Common myeloid progenitor, CD34-positive (primary cell): Measurements from ENCODE around the gene SORL1.

ENCODE experiments used
- CTCF ChIA-PET: fragments of 350-600 bp; sonication (Branson Sonifier 250); formaldehyde crosslinking; loops from one replicate; lab custom pipeline; 2021; ENCODE audit warnings: antibody characterized with exemption; lab: Charles Lee
- POLR2A ChIA-PET: fragments of 350-600 bp; sonication (Branson Sonifier 250); formaldehyde crosslinking; loops from one replicate; lab custom pipeline; 2021; ENCODE audit warnings: antibody characterized with exemption; lab: Charles Lee
- DNase-seq, 3 donors: peaks; one replicate each; pipeline versions ENCODE4 v3.0.0 to v3.0.0-alpha.2; 2013
- H3K27ac ChIP-seq, 2 experiments: 1 replicate in 1 of 2; 2 replicates in 1 of 2; pipeline ENCODE4 v1.7.0; 2013; ENCODE audit warnings: inconsistent platforms in 2 of 2, low read length in 2 of 2, mild to moderate bottlenecking in 2 of 2, low read depth in 1 of 2, moderate library complexity in 1 of 2; ENCODE audit not compliant: severe bottlenecking in 2 of 2, insufficient read depth in 1 of 2, poor library complexity in 1 of 2
- H3K27me3 ChIP-seq, 5 experiments: replicated peaks in 2 of 5; 1 replicate in 3 of 5; 2 replicates in 2 of 5; pipeline versions ENCODE4 v1.6.1 to v1.7.0; 2013; ENCODE audit warnings: low read length in 4 of 5, mild to moderate bottlenecking in 2 of 5, moderate library complexity in 2 of 5, inconsistent platforms in 1 of 5; ENCODE audit not compliant: insufficient read depth in 5 of 5, control insufficient read depth in 4 of 5
- H3K36me3 ChIP-seq, 4 experiments: 1 replicate in 2 of 4; 2 replicates in 2 of 4; pipeline versions ENCODE4 v1.6.1 to v1.7.0; 2013; ENCODE audit warnings: low read length in 3 of 4, control low read depth in 1 of 4, mild to moderate bottlenecking in 1 of 4; ENCODE audit not compliant: control insufficient read depth in 4 of 4, insufficient read depth in 4 of 4
- H3K4me1 ChIP-seq, 4 experiments: 1 replicate in 3 of 4; 2 replicates in 1 of 4; pipeline versions ENCODE4 v1.6.1 to v1.7.1; 2013; ENCODE audit warnings: low read length in 3 of 4, mild to moderate bottlenecking in 3 of 4, control low read depth in 1 of 4, inconsistent platforms in 1 of 4, moderate library complexity in 1 of 4; ENCODE audit not compliant: control insufficient read depth in 4 of 4, insufficient read depth in 4 of 4; ENCODE audit errors: control extremely low read depth in 1 of 4
- H3K4me3 ChIP-seq, 7 experiments: 1 replicate in 4 of 7; 2 replicates in 3 of 7; pipeline versions ENCODE4 v1.5.1 to v1.7.0; 2013; ENCODE audit warnings: mild to moderate bottlenecking in 7 of 7, low read length in 6 of 7, moderate library complexity in 6 of 7, inconsistent platforms in 2 of 7, low read depth in 2 of 7, control low read depth in 1 of 7; ENCODE audit not compliant: insufficient read depth in 4 of 7, control insufficient read depth in 1 of 7; ENCODE audit errors: extremely low read depth in 1 of 7
- H3K9me3 ChIP-seq, 5 experiments: 1 replicate in 4 of 5; 2 replicates in 1 of 5; pipeline versions ENCODE4 v1.6.1 to v1.7.1; 2013; ENCODE audit warnings: low read length in 4 of 5, mild to moderate bottlenecking in 2 of 5, inconsistent platforms in 1 of 5, low read depth in 1 of 5, moderate library complexity in 1 of 5; ENCODE audit not compliant: control insufficient read depth in 4 of 5, insufficient read depth in 2 of 5; ENCODE audit errors: control extremely low read depth in 1 of 5
- WGBS: methylation state at CpG from one replicate; pipeline ENCODE4 v1.1.5; 2013; ENCODE audit not compliant: insufficient coverage; 5-methylcytosine and 5-hydroxymethylcytosine counted together

SORL1 gene

DNA sequence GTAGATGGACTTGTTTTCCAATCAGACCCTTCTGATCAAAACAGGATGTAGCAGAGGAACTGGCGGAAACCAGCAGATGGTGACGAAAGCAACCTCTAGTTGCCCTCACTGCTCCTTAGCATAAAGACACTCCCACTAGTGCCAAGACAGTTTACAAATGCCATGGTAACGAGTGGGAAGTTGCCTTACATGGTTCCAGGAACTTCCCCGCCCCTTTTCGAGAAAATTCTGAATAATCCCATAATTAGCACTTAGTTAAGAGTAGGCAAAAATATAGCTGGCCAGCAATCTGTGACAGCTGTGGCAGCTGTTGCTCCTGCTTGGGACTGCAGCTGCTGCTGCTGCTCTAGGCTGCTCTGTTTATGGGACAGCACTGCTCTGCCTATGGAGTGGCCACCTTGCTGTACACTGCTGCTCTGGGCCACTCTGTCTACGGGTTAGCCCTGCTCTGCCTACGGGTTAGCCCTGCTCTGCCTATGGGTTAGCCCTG, 33.4 kb upstream of the SORL1 start:
- H3K27me3 ChIP-seq, result no peaks in the 10 kb centered on the region
- H3K4me1 ChIP-seq, result peaks cover 30 to 82% (median 53%) of the 10 kb centered on the region in 4 experiments
- peak; percentile 80 to 94 (median 92) for DNase-seq
- POLR2A ChIA-PET, result no interaction called here
- no peaks in the 10 kb centered on the region for H3K36me3 ChIP-seq
- 83% methylated on average over 5 of the region's 7 CpGs for WGBS
- CTCF ChIA-PET, result interaction anchor here (1.4 to 2.4 kb wide), 3 partner anchors 11 to 60 kb away, joined by 3 to 7 read pairs (median 5); no protein-coding TSS in a partner anchor
- H3K27ac ChIP-seq, result no peak overlapping the region
- no peaks in the 10 kb centered on the region for H3K9me3 ChIP-seq
- H3K4me3 ChIP-seq, result peak overlapping the region in 2 of 7 experiments; percentile 6 to 24

DNA sequence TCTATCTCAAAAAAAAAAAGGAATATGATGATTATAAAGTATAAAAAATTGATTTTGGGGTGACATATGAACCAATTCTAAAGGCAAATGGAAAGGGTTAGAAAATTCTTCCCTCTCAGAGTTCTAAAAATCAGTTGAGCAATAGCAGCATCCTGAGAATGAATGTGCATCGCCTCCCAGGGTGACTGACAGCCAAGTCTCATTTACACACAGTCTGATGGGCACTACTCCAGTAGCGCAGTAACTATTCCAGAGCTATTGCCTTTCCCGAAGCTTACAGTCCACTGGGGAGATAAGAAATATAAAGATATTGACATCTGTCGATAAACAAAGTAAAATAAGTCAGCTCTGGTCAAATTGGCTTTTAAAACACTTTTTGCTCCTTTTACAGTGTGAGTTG, 32.3 kb upstream of the SORL1 start:
- H3K27me3 ChIP-seq, result no peaks in the 10 kb centered on the region
- H3K4me3 ChIP-seq, result no peak overlapping the region
- ChIA-PET POLR2A (no interaction called here), CTCF (interaction anchor here (1.1 to 2.4 kb wide), 4 partner anchors 10 to 61 kb away, joined by 3 to 7 read pairs (median 4); no protein-coding TSS in a partner anchor)
- peaks cover 30 to 75% (median 48%) of the 10 kb centered on the region in 4 experiments for H3K4me1 ChIP-seq
- no peak overlapping the region for H3K27ac ChIP-seq
- no peaks in the 10 kb centered on the region for H3K36me3 ChIP-seq
- no peaks in the 10 kb centered on the region for H3K9me3 ChIP-seq
- DNase-seq, result no peak
- WGBS, result 100% methylated on average over 4 of the region's 4 CpGs

DNA sequence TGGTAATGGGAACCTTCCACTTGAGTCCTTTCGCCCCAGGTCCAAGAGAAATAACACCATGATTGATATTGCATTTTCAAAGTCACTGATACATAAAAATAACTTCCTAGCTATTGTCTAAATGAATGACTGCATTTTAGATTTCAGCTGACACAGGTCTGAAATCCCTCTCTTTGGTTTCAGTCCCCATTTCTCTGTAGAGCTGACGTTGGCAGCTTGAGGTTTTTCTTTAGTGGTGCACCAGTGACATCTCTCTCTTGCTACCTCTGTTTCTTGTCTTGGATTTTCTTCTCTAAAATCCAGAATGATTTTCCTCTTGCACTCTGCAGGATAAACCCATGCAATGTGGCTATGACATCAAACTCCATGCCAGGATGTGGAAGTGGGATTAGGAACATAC, 31.7 kb upstream of the SORL1 start:
- H3K27me3 ChIP-seq, result no peaks in the 10 kb centered on the region
- H3K4me1 ChIP-seq, result peaks cover 30 to 70% (median 45%) of the 10 kb centered on the region in 4 experiments
- 90% methylated on average over 1 of the region's 2 CpGs for WGBS
- ChIA-PET CTCF (interaction anchor here (1.1 to 2.4 kb wide), 5 partner anchors 9 to 101 kb away, joined by 3 to 7 read pairs (median 3); no protein-coding TSS in a partner anchor), POLR2A (interaction anchor here (1.1 kb wide), 1 partner anchor 162 kb away, joined by 3 read pairs; no protein-coding TSS in a partner anchor)
- H3K9me3 ChIP-seq, result no peaks in the 10 kb centered on the region
- H3K27ac ChIP-seq, result no peak overlapping the region
- H3K4me3 ChIP-seq, result no peak overlapping the region
- no peak for DNase-seq
- no peaks in the 10 kb centered on the region for H3K36me3 ChIP-seq

DNA sequence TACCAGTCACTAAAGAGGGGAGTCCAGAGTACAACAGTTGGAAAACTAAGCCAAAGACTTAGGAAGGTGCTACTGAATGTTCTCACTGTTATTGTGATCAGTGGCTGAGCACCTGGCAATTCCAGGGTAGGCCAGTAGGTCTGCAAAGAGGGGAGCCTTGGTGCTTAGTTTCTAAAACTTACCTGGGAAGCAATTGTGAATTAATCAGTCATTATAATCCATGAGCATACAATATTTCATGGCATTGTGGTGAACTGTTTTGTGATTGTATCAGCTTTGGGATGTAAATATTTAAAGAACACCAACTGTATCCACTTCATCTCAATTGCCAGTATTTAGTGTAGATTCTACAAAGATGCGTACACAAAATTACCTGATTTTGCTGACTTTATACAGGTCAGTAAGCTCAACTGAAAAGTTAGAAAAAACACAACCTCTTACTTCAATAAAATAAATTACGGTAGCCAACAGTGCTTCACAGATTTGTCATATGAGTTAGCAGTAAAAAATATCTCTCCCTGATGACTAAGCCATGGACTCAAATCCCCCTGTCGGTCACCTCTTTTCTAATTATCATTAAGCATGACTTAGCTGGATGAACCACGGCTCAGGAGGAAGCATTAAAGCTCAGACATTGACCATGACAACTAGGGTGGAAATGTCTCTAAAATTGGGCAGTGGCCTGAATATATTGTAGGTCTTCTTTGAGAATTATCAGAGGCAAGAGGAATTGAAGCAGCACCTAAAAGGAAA, 30.8 kb upstream of the SORL1 start:
- ChIA-PET CTCF (interaction anchor here (1.1 to 2.4 kb wide), 5 partner anchors 8 to 101 kb away, joined by 3 to 7 read pairs (median 3); no protein-coding TSS in a partner anchor), POLR2A (interaction anchor here (0.5 to 1.1 kb wide), 2 partner anchors 161 to 173 kb away, joined by 3 read pairs; no protein-coding TSS in a partner anchor)
- Histone ChIP-seq H3K27me3 (no peaks in the 10 kb centered on the region), H3K27ac (no peak overlapping the region), H3K4me3 (no peak overlapping the region), H3K36me3 (no peaks in the 10 kb centered on the region), H3K4me1 (peaks cover 25 to 61% (median 40%) of the 10 kb centered on the region in 4 experiments), H3K9me3 (no peaks in the 10 kb centered on the region)
- 86% methylated on average over 4 of the region's 4 CpGs for whole genome bisulfite sequencing
- DNase-seq, result peak in 2 of 3 donors; percentile 61 to 68

DNA sequence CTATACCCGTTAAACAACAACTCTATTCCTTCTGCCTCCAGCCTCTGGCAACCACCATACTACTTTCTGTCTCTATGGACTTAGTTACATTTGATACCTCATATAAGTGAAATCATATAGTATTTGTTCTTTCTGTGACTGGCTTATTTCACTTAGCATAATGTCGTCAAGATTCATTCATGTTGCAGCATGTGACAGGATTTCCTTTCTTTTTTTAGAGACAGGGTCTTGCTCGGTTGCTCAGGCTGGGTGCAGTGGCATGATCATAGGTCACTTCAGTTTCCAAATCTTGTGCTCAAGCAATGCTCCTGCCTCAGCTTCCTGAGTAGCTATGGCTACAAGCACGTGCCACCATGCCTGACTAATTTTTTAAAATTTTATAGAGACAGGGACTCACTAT, 29.4 kb upstream of the SORL1 start:
- ChIA-PET CTCF (no interaction called here), POLR2A (no interaction called here)
- 3% methylated on average over 3 of the region's 4 CpGs for WGBS
- H3K4me3 ChIP-seq, result no peak overlapping the region
- no peaks in the 10 kb centered on the region for H3K27me3 ChIP-seq
- H3K4me1 ChIP-seq, result peaks cover 22 to 61% (median 37%) of the 10 kb centered on the region in 4 experiments
- H3K9me3 ChIP-seq, result no peaks in the 10 kb centered on the region
- DNase-seq, result peak in 2 of 3 donors; percentile 30 to 36
- no peak overlapping the region for H3K27ac ChIP-seq
- no peaks in the 10 kb centered on the region for H3K36me3 ChIP-seq

DNA sequence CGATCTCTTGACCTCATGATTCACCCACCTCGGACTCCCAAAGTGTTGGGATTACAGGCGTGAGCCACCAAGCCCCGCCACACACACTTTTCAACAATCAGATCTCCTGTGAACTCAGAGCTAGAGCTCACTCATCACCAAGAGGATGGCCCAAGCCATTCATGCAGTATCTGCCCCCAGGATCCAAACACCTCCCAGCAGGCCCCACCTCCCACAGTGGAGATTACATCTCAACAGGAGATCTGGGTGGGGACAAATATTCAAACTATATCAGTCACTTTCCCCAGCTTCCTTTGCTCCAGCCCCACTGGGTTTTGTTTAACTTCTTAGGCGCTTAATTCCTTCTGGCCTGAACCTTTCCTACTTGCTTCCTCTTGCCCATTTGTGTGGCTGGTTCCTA, 26.3 kb upstream of the SORL1 start:
- POLR2A ChIA-PET, result interaction anchor here (0.5 kb wide), 1 partner anchor 17 kb away, joined by 4 read pairs; no protein-coding TSS in a partner anchor
- Histone ChIP-seq H3K27me3 (no peaks in the 10 kb centered on the region), H3K36me3 (no peaks in the 10 kb centered on the region), H3K27ac (no peak overlapping the region), H3K4me3 (no peak overlapping the region), H3K4me1 (peaks cover 5 to 40% (median 25%) of the 10 kb centered on the region in 4 experiments), H3K9me3 (no peaks in the 10 kb centered on the region)
- 100% methylated on average over 5 of the region's 5 CpGs for WGBS
- no peak for DNase-seq
- CTCF ChIA-PET, result interaction anchor here (0.6 to 2.4 kb wide), 3 partner anchors 17 to 106 kb away, joined by 3 to 10 read pairs (median 4); no protein-coding TSS in a partner anchor
